HT1080 (cell line): ENCODE data around the gene UBE2L3. TPM values are rescaled to one million over a fixed set of nuclear protein-coding genes. Genes with fewer than 3 reads are reported as not detected.
"Not testable (repeated sequence)": the region's sequence is repeated elsewhere in the genome, so short reads cannot be mapped to it uniquely, and the experiment has no call there.

ENCODE experiments used
- DNase-seq: peaks from one replicate; pipeline ENCODE4 v3.0.0-alpha.2; 2015; ENCODE audit warnings: low read depth
- total RNA-seq: library from RNA; depleted of rRNA; stranded (reverse); fragments of >200 nt; shearing (Covaris generic); gene quantifications from 2 replicates; pipeline ENCODE4 v1.2.3, GENCODE V29; 2014

The UBE2L3 gene
- total RNA-seq, 1 experiment from 2014 or later, result 114 TPM

DNA sequence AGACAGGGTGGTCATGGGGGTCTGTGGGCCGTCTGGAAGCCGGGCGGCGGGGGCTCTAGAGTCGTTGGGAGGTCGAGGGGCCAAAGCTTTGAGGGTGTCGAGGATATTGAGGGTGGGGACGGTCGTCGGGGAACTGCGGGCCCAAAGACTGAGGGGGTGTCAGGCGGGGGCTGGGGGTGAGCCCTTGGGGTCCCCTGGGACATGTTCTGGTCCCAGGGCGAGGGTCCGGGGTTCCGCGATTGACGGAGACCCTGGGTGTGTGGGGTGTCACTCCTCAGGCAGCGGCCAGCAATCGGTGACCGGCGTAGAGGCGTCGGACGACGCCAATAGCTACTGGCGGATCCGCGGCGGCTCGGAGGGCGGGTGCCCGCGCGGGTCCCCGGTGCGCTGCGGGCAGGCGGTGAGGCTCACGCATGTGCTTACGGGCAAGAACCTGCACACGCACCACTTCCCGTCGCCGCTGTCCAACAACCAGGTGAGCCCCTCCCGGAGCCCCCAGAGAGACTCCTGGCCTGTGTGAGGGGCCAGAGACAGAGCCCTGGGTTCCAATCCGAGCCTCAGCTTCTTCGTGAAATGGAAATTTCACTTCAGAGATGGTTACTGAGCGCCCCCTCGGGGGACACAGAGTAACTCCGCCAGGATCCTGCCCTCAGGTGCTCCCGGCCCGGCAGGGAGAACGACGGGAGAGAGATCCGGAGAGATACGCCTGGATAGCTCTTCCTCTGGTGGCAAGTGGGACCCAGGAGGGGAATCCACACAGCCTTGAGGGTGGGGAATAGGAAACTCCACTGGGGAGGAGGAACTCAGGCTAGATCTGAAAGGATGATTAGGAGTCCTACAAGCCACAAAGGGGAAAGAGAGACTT lies 75.3 kb downstream of the UBE2L3 start:
- peak; percentile 59 for DNase-seq

DNA sequence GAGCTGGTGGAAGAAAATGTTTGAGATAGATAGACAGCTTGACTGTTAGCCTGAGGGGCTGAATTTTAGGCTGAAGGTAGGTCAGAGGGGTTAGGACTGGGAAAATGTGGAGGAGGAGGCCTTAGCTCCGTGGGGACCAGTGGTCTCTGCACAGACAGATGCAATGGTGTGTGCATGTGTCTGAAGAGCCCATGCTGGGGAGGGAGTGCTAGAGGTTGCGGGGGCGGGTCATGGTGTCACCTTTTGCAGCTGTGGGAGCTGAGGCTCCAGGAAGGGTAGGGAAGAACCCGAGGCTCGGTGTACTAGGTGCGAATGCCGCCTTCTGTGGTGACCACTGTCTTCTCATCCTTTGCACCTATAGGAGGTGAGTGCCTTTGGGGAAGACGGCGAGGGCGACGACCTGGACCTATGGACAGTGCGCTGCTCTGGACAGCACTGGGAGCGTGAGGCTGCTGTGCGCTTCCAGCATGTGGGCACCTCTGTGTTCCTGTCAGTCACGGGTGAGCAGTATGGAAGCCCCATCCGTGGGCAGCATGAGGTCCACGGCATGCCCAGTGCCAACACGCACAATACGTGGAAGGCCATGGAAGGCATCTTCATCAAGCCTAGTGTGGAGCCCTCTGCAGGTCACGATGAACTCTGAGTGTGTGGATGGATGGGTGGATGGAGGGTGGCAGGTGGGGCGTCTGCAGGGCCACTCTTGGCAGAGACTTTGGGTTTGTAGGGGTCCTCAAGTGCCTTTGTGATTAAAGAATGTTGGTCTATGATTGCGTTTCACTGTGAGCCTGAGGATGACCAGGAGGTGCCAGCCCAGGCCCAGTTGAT lies 76.2 kb downstream of the UBE2L3 start:
- no peak for DNase-seq

DNA sequence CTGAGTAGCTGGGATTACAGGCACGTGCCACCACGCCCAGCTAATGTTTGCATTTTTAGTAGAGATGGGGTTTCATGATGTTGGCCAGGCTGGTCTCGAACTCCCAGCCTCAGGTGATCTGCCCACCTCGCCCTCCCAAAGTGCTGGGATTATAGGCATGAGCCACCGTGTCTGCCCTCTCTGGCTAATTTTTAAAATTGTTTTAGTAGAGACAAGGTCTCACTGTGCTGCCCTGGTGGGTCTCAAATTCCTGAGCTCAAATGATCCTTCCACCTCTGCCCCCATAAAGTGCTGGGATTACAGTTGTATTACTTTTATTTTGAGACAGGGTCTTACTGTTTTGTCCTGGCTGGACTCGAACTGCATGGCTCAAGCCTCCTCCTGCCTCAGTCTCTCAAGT lies 78.0 kb downstream of the UBE2L3 start:
- not testable (repeated sequence) for DNase-seq

DNA sequence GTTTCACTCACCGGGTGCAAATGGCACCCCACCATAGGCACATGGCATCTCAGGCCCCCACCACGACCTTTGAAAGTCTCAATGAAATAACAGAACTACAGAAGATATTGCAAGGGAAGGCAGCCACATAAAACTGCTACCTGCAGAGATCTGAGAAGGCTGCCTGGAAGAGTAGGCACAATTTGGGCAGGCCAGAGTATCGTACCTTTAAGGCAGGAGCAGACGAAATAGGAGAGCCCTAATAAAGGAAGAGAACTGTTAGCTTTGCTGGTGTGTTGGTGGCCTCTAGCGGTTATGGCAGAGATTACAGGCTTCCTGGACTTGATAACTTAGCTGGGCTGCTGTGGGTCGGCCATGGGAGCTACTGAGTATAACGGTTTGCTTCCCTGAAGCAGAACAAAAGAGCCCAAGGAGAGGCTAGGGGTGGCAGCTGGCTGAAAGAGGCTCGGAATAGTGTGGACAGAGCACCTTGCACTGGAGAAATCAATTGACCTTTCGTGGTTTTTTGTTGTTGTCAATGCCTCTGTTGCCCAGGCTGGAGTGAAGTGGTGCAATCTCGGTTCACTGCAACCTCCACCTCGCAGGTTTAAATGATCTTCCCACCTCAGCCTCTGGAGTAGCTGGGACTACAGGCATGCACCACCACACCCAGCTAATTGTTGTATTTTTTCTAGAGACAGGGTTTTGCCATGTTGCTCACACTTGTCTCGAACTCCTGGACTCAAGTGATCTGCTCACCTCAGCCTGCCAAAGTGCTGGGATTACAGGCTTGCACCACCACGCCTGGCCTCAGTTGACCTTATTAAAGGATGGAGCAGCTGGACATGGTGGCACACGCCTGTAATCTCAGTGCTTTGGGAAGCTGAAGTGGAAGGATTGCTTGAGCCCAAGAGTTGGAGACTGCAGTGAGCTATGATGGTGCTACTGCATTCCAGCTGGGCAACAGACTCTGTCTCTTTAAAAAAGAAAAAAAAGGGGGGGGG lies 79.4 kb downstream of the UBE2L3 start:
- peak; percentile 67 for DNase-seq

DNA sequence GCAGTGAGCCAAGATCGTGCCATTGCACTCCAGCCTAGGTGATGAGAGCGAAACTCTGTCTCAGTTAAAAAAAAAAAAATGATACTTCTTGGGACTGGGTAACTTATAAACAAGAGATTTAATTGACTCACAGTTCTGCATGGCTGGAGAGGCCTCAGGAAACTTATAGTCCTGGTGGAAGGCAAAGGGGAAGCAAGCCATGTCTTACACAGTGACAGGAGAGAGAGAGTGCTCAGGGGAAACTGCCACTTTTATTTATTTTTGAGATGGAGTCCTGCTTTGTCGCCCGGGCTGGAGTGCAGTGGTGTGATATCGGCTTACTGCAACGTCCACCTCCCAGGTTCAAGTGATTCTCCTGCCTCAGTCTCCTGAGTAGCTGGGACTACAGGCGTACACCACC lies 82.8 kb downstream of the UBE2L3 start:
- no peak for DNase-seq

DNA sequence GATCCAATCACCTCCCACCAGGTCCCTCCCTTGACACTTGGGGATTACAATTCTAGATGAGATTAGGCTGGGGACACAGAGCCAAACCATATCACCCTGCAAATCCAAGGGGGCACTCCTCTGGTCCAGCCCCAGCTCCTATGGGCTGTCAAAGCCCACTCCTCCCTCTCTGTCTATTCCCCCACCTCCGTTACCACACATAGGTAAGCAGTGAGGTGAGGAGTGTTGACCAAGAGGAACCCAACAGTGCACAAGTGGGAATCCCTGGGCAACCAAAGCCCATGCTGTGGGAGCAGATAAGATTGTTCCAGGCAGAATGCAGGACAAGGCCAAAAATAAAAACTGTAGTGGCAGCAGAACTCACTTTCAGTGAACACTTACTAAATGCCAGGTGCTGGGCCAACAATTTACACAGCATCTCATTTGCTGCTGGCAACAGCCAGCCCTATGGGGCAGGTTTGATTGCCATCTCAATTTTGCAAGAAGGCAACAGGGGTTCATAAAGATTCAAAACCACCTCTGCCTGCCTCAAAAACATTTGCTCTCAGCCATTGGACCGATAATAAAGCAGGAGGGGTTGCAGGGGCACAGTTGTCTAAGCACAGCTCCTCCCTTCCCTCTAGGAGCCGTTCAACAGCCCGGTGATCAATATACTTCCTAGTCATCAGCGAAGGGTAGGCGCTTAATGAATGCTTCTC lies 83.5 kb downstream of the UBE2L3 start:
- no peak for DNase-seq

- no peak for DNase-seq
Measured at GRCh38 chr22:21651521-21652009, 84.1 kb downstream of the UBE2L3 start.

GRCh38 chr22:21652010-21652546 lies 84.6 kb downstream of the UBE2L3 start:
- peak; percentile 88 for DNase-seq

GRCh38 chr22:21652547-21653545 lies 85.3 kb downstream of the UBE2L3 start:
- no peak for DNase-seq

GRCh38 chr22:21657020-21657359 lies 89.5 kb downstream of the UBE2L3 start:
- no peak for DNase-seq

DNA sequence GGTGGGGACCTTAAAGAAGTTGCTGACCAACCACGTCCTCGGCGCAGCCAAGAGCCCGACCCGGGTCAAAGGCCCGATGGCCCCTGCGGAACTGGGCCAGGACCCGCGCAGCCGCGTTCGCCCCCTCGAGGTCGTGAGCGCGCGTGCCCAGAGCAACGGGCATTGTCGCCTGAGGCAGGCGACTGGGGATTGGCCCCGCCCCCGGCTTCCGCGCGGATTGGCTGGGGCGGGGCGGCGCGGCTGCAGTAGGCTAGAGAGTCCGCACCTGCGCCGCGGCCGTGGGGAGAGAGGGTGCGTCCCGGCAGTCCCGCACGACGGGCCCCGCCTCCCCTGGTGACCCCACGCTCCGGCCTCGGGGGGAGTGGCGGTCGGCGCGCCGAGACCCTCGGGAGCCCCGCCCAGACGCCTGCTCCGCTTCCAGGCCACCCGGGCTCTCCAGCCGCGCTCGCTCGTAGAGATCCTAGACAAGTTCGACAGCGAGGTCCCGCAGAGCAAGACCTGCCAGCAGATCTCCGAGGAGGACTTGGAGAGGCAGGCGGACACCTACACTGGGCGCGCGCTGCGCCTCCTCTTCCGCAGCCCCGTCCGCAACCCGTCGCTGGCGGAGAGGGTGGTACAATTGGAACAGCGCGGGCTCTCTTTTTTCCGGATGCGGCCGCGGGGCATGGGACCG lies 90.0 kb downstream of the UBE2L3 start:
- DNase-seq, result peak; percentile 56

- no peak for DNase-seq
Measured at GRCh38 chr22:21659864-21660525, 92.5 kb downstream of the UBE2L3 start.

DNA sequence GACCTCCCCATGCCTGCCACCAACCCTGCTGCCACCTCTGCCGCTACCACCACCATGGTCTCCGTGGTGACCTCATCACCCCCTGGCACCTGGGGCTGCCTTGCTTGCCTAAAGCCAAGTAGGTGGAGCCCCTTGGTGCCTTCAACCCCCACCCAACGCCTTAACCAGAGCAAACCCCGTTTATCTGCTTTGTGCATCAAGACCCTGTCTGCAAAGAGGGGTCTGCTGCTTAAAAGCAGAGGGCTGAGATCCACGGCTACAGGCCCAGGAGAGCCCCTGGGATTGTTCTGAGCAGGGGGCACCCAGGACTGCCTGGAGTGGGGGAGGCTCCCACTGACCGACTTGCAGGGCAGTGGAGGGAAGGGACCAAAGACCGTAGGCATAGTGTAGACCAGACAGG lies 93.4 kb downstream of the UBE2L3 start:
- no peak for DNase-seq

GRCh38 chr22:21661991-21662390 lies 94.5 kb downstream of the UBE2L3 start:
- DNase-seq, result no peak

DNA sequence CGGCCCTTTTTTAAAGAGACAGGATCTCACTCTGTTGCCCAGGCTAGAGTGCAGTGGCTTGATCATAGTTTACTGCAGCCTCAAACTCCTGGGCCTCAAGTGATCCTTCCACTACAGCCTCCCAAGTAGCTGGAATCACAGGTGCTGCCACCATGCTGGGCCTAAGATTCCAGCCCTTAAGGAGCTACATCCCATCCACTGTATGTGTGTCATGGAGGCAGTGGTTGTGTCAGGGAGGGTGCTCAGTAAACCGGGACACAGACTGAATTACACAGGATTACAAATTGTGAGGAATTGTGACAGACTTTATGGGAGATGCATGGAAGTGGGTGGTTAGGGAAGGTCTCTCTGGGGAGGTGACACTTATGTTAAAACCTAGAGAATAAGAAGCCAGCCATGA lies 96.2 kb downstream of the UBE2L3 start:
- DNase-seq, result no peak

DNA sequence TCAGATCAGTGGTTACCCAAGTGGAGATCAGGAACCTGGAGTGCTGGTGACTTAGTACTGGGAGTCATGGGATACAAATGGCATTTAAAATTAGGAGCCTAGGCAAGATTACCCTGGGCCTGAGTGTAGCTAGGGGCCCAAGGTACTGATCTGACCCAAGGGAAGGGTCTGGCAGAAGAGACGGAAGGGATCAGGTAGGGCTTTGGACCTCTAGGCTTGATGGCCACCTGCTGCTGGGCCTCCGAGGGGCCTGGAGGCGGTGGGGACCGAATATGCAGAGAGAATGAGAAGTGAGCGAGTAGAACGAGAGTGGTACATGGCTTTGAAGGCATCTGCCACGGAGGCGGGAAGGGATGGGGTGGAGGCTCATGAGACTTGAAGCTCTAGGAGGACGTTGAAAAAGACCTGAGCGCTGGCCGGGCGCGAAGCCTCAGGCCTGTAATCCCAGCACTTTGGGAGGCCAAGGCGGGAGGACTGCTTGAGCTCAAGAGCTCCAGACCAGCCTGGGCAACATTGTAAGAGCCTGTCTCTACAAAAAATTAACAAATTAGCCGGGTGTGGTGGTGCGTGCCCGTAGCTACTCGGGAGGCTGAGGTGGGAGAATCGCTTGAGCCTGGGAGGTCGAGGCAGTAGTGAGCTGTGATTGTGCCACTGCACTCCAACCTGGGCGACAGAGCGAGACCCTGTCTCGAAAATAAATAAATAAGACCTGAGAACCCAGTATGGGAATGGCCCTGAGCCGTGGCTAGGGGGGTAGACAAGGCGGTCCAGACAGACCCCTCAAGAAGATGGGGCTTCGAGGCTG lies 97.7 kb downstream of the UBE2L3 start:
- no peak for DNase-seq

DNA sequence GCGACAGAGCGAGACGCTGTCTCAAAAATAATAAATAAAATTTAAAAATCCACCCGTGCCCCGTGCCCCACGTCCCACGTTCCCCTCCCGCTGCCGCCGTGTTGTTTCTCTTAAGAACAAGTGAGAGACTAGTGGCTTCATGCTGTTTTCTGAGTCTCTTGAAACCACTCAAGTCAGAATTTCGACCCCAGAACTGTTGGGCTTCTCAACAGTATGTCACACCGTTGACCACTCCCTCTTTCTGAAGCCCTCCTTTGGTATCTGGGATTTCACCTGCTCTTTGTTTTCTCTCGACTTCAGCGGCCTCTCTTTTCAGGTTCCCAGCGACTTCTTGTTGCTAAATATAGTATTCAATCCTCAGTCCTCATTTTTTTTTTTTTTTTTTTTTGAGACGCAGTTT lies 99.3 kb downstream of the UBE2L3 start:
- DNase-seq, result no peak
